NCI-H2107 (cell line): Measurements from ENCODE around the gene DCDC2B.
"Not testable (repeated sequence)": the region's sequence is repeated elsewhere in the genome, so short reads cannot be mapped to it uniquely, and the experiment has no call there.

Experiments
- DNase-seq: peaks from one replicate; lab custom pipeline; 2025; lab: John Stamatoyannopoulos, UW

DCDC2B gene

DNA sequence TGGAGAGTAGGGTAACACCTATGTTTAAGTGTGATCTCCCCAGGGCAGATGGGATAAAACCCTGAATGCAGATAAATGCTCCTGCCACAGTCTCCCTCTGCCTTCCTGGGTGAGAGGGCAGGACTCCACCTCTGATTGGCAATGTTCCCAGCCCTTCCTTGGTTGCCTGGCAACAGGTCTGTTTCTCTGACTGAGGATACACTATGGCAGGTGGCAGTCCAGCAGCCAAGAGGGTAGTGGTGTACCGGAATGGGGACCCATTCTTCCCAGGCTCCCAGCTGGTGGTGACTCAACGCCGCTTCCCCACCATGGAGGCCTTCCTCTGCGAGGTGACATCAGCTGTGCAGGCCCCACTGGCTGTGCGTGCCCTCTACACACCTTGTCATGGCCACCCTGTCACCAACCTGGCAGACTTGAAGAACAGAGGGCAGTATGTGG lies at the start of gene DCDC2B:
Gene DCDC2B, plus strand, starts transcription at position 199 of the 438 bp plus-strand sequence. Its CDS starts 5 bp downstream, at position 204.
- DNase-seq = peak; percentile 92

GRCh38 chr1:32159189-32159588 lies 49.7 kb upstream of the DCDC2B start:
- no peak for DNase-seq

- DNase-seq = no peak
Observed at GRCh38 chr1:32163405-32163804, 45.5 kb upstream of the DCDC2B start.

DNA sequence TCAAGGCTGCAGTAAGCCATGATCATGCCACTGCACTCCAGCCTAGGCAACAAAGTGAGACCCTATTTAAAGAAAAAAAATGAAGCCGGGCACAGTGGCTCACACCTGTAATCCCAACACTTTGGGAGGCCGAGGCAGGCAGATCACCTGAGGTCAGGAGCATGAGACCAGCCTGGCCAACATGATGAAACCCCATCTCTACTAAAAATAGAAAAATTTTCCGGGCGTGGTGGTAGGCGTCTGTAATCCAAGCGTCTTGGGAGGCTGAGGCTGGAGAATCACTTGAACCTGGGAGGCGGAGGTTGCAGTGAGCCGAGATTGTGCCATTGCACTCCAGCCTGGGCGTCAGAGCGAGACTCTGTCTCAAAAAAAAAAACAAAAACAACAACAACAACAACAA lies 43.3 kb upstream of the DCDC2B start:
- not testable (repeated sequence) for DNase-seq

GRCh38 chr1:32170991-32171390 lies 37.9 kb upstream of the DCDC2B start:
- no peak for DNase-seq

GRCh38 chr1:32172621-32173245 lies 36.2 kb upstream of the DCDC2B start:
- no peak for DNase-seq

DNA sequence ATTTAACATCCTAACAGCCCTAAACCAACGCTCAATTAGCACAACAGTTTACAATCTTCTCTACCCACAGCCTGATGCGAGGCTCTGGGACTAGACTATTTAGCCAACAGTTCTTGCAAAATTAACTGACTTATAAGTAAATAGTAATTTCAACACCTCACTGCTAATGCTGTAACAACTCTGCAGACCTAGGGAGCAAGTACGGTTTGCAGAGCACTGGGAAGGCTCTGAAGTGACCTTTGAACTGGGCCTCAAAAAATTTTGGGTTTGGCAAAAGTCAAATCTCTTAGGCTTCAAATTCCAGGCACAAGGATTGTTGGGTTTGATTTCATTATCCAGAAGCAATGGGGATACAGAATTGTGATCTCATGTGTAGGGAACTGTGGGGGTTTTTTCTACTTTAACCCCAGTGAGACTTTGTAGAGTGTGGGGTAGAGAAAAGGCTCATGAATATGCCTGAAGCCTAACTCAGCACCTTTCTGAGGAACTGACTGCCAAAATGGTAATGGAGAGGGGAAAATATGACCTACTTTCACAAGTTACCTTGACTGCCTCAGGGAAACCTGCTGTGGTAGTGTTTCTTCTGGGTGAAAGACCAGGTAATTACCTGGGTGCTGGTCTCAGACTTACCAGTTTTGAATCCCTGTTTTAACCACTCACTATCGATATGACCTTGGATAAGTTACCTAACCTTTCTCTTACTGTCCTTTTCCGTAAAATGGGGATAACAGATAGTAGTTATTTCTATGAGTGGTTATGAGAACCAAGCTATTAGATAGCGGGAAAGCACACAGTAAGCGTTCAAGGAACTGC lies 30.3 kb upstream of the DCDC2B start:
- DNase-seq = no peak

DNA sequence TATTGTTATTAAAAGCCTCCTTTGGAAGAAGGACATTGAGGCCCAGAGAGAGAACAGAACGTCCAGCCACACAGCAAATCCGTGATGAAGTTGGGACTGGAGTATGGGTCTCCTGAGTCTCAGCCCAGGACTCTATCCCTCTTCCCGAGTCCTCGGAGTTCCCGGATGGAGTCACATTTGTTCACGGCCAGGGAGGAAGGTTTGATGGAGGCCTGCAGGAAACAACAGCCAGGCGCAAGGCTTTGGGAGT lies 29.8 kb upstream of the DCDC2B start:
- no peak for DNase-seq

- DNase-seq = peak; percentile 94
Observed at GRCh38 chr1:32179443-32180185, 29.3 kb upstream of the DCDC2B start, which contains the start of gene TXLNA. TXLNA (plus strand) TSS chr1:32179675; CDS start chr1:32180346, 671 bp downstream.

DNA sequence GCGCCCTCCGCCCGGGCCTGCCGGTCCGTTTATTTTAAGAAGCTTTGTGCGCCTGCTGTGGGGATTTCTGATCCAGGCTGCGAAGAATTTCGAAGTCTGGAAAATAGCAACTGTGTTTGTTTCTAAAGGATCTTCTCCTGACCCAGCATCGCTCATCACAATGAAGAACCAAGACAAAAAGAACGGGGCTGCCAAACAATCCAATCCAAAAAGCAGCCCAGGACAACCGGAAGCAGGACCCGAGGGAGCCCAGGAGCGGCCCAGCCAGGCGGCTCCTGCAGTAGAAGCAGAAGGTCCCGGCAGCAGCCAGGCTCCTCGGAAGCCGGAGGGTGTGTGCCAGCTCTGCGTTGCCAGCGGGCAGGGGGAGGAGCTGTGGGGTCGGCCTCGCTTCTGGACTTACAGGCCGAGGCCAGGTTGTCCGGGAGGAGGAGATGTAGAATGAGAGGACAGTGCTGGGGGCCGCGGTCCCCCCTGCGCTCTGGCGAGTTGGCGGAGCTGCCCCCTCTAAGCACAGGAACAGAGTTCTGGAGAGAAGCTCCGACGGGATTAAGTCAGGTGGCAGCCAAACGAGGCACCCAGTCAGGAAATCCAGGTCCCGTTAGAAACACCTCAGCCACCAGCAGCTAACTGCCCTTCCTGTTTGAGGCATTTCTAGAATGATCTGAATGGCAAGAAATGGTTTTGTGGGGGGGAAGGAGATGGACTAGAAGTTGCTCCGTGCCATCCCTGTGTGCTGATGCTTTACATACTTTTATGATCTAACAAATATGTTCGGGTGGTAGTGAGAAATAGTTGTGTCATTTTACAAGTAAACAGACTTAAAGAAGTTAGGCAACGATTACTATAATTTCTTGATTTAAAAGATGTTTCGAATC lies 28.5 kb upstream of the DCDC2B start:
- DNase-seq = no peak

DNA sequence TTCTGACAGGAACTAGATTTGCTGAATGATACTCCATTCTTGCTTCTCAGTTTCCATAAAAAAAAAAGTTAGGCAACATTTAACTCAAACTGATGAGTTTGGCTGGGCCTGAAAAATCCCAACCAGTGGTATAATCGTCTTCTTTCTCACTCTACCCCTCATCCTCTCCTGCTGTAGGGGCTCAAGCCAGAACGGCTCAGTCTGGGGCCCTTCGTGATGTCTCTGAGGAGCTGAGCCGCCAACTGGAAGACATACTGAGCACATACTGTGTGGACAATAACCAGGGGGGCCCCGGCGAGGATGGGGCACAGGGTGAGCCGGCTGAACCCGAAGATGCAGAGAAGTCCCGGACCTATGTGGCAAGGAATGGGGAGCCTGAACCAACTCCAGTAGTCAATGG lies 27.8 kb upstream of the DCDC2B start:
- DNase-seq = no peak

DNA sequence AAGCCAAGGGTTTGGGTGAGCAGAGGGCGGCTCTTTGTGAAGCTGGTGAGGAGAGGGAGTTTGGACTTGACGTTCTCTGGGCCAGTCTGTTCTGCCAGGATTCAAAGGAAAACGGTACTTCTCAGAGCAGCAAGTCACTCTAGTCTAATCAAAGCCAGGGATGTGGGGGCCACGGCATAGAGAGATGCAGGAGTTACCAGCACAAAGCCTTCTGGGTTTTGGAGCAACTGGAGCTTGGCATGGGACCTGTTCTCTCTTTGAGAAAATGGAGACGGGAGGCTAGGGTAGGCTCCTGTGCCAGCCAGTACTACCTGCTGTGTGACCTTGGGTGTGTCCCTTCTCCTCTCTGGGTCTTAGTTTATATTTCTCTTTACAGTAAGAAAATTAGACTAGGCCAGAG lies 27.3 kb upstream of the DCDC2B start:
- no peak for DNase-seq

DNA sequence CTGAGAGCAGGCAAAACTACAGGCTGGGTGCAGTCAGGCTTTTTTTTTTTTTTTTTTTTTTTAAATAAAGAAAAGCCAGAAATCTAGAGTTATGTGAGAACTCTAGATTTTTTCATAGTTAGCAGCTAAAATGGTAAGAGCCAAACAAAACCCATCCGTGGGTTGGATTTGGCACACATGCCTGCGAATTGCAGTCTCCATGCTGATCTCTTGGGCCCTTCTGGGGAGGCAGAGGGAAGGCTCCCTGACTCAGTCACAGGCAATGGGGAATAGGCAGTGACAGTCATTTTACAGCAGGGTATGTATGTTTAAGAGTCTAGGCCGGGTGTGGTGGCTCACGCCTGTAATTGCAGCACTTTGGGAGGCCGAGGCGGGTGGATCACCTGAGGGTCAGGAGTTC lies 26.8 kb upstream of the DCDC2B start:
- no peak for DNase-seq

DNA sequence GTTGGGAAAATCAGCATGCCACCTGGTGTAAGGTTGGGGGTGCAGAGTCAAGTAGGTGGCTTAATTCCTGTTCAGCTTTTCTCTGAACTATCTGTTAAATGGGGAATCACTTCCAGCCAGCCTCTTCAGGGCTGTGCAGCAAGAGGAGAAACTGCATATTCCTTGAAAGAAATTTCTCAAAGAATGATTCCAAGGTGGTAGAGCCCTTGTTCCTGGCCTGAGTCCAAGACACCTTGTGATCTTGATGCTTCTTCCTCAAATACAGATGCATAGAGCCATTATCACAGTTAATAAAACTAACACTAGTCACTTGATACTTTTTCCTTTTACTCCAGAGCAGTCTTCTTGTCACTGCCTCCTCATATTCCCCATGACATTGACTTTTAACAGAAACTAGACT lies 24.2 kb upstream of the DCDC2B start:
- DNase-seq = no peak

DNA sequence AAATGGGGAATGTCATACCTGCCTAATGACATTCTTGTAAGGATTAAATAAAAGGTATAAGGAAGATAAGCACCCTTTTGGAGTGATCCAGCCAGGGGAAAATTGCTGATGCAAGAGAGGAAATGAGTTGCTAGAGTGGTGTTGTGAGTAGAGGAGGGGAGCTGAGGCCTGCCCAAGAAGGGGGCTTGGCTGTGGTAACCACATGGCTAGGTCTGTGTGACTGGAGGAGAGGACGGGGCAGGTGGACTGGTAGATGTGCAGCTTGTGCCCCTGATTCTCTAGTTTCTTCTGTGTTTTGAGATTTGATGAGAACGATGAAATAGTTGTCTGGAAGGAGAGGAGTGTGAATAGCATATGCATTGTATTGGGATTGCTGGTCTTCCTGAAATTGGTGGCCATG lies 22.8 kb upstream of the DCDC2B start:
- no peak for DNase-seq

GRCh38 chr1:32186491-32186890 lies 22.4 kb upstream of the DCDC2B start:
- no peak for DNase-seq

DNA sequence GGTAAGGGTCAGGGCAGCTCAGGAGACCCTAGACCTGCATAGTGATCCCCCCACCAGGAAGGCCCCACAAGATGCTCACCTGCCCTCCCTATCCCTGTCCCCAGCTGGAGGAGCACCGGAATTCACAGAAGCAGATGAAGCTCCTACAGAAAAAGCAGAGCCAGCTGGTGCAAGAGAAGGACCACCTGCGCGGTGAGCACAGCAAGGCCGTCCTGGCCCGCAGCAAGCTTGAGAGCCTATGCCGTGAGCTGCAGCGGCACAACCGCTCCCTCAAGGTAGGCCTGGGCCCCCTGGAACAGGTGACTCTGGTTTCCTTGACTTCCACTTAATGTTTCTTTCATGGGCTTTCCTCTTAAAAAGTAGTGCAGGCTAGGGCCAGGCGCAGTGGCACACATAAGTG lies 21.0 kb upstream of the DCDC2B start:
- no peak for DNase-seq

- DNase-seq = no peak
Observed at GRCh38 chr1:32192220-32192948, 16.5 kb upstream of the DCDC2B start.

- no peak for DNase-seq
Observed at GRCh38 chr1:32194984-32195383, 13.9 kb upstream of the DCDC2B start.

DNA sequence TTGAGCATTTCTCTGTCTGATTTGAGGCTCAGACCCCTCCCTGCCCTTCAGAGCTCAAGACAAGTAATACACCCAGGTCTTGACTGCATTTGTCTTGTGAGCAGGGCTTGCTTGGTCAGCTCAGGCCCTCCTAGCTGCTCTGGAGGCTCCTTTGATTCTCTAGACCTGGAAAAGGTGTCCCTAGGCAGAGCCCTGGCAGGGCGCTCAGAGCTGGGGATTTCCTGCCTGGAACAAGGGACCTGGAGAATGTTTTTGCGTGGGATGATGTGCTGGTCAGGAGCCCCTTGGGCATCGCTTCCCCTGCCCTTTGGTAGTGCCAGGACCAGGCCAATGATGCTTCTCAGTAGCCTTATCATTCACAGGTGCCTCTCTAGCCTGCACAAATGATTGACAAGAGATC lies 13.4 kb upstream of the DCDC2B start:
- no peak for DNase-seq
